HL-60/S4 (cell line): ENCODE results near the gene HSP90AA1.
"Not testable (repeated sequence)": the region's sequence is repeated elsewhere in the genome, so short reads cannot be mapped to it uniquely, and the experiment has no call there.

Experiments used
- in situ Hi-C: fragments of 300-500 bp; cut with MboI; formaldehyde crosslinking; loops from 2 replicates; pipeline ENCODE4 v1.14.3; 2022; ENCODE audit warnings: low sequenced_read_pairs

HSP90AA1 gene

GRCh38 chr14:102086972-102087761, at the start of gene HSP90AA1:
TSS of gene HSP90AA1 (minus strand) at chr14:102087044. CDS start at chr14:102086378, 666 bp downstream.
- in situ Hi-C loops, result no loop called here

DNA sequence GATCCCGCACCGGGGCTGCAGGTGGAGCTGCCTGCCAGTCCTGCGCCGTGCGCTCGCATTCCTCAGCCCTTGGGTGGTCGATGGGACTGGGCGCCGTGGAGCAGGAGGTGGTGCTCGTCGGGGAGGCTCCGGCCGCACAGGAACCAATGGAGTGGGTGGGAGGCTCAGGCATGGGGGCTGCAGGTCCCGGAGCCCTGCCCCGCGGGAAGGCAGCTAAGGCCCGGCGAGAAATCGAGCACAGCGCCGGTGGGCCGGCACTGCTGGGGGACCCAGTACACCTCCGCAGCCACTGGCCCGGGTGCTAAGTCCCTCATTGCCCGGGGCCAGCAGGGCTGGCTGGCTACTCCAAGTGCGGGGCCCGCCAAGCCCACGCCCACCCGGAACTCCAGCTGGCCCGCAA, 48.6 kb upstream of the HSP90AA1 start:
- in situ Hi-C loops, result not testable (repeated sequence)

DNA sequence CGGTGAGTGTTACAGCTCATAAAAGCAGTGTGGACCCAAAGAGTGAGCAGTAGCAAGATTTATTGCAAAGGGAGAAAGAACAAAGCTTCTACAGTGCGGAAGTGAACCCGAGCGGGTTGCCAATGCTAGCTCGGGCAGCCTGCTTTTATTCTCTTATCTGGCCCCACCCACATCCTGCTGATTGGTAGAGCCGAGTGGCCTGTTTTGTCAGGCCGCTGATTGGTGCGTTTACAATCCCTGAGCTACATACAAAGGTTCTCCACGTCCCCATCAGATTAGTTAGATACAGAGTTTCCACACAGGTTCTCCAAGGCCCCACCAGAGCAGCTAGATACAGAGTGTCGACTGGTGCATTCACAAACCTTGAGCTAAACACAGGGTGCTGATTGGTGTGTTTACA, 47.9 kb upstream of the HSP90AA1 start:
- in situ Hi-C loops, result not testable (repeated sequence)

GRCh38 chr14:102134021-102134420, 47.2 kb upstream of the HSP90AA1 start:
- in situ Hi-C loops, result not testable (repeated sequence)

DNA sequence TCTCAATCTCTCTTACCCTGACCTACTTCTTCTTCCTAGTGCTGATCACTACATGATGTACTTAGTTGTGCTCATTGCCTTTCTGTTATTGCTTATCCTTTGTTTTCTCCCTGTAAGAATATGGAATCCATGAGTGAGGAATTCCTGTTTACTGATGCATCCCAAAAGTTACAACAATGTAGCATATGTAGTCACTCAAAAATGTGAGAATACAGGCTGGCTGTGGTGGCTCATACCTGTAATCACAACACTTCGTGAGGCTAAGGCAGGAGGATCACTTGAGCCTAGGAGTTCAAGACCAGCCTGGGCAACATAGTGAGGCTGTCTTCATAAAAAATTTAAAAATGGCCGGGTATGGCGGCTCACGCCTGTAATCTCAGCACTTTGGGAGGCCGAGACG, 44.9 kb upstream of the HSP90AA1 start:
- in situ Hi-C loops, result no loop called here

DNA sequence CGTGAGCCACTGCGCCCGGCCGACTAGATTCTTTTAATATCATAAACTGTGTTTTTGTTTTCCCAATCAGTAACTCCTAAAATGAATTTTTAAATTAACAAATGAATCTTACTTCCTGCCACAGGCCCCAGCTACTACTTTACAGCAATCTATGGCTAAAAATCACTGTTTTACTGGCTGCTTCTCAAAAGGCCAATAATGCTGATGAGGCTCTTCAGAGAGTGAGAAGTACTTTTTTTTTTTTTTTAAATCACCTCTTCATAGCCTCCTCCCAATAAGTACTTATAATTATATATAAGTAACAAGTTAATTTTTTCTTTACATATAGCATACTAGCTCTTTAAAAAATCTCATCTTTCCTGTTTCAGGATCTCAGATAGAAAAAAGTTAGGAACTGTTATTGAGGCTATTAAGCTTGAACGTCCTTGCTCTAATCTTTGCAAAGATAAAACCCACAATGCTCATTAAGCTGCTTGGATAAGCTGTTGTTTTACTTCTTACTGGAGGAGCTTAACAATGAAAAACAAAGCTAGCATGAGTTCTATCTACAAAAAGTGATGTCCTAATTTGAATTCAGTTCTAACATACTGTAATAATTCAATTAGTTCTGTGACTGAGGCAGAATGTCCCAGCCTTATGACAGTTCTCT, 40.1 kb upstream of the HSP90AA1 start:
- in situ Hi-C loops, result no loop called here

DNA sequence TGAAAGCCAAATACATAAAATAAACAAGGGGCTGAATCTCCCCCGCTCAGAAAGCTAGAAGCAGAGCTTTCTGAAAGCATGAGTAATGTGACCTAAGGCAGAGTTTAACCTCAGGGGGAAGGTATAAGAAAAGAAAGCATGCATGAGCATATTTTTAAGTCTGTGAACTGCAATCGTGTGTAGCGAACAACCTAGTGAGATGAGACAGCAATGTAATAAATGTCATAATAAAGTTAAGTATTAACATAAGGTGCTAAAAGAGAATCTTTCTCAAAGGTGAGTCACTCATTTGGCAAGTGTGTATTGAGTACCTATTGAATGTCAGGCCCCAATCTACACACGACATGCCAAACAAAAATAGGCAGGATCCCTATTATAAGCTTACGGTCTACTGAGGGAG, 38.7 kb upstream of the HSP90AA1 start:
- in situ Hi-C loops, result no loop called here

DNA sequence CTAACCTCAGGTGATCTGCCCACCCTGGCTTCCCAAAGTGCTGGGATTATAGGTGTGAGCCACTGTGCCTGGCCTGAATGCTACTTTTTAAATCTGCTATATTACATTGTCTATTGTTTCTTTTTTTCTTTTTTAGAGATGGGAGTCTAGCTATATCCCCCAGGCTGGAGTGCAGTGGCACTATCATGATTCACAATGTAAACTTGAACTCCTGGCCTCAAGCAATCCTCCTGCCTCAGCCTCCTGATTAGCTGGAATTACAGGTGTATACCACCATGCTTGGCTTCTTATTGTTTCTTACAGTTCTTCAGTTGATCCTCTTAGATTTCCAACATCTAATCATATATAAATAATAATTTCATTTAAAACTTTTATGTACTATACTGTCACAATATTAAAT, 37.6 kb upstream of the HSP90AA1 start:
- in situ Hi-C loops, result no loop called here

DNA sequence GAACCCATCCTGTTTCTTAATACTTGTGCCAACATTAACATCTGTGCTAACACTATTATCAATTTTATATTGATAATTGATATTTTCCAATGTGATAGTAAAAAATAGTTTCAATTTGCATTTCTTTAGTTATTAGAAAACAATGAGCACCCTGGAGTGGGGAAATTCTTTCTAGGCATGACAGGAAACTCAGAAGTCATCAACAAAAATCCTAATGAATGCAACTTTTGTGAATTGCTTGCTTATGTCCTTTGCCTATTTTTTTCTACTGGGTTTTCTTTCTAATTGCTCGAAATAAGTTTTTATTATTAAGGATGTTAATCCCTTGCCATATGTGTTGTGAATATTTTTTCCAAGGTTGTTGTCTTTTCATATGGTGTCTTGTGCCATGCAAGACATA, 34.7 kb upstream of the HSP90AA1 start:
- in situ Hi-C loops, result no loop called here

GRCh38 chr14:102120888-102121287, 34.0 kb upstream of the HSP90AA1 start:
- in situ Hi-C loops, result no loop called here

DNA sequence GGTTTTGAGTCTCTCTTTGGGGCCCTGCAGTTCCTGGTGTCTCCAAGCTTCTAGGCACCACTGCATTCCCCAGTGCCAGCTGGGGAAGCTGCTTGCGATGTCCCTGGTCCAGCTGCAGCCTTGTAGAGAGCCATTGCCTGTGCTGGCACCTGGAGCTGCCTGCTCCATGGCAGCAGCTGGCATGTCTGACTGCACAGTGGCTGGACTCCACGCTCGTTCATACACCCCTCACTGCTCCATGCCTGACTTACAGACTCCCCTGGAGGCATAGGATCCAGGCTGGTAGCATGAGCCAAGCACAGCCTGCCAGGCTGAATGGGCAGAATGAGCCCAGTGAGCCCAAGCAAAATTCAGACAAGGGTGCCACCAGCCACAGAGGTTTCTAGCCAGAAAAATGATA, 31.0 kb upstream of the HSP90AA1 start:
- in situ Hi-C loops, result no loop called here

DNA sequence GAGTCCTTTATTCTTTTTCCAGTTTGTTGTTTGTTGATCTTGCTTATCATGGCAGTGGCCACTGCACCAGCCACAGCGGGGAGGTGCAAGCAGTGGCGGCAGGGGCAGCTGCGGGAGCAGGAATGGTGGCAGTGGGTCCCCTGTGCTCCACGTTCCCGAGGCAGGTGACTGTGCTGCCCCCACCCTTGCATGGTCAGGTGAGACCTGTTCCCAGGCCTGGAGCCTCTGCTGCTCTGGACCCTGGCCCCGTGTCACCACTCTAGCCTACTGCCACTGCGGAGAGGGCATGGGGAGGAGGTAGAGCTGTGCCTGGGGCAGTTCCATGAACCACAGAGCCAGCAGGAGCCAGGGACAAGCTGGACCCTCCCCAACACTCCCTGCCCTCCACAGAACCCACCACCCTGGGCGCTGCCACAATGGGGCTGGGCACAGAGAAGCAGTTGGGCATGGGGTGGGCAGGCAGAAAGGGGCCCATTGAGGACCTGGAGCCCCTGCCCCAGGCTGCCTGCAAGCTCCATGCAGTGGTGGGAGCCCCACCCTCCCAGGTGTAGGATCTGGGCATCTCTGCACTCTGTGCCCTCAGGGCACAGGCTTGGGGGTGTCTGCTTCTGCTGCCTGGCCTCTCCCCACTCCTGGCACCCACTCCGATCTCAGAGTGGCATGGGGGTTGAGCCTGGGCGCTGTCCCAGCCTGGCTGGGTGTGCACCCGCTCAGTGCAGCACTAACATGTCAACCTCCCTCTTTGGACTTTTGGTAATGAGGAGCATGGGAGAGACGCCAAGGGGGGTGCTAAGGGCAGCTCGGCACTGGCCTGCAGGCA, 29.7 kb upstream of the HSP90AA1 start:
- in situ Hi-C loops, result no loop called here

DNA sequence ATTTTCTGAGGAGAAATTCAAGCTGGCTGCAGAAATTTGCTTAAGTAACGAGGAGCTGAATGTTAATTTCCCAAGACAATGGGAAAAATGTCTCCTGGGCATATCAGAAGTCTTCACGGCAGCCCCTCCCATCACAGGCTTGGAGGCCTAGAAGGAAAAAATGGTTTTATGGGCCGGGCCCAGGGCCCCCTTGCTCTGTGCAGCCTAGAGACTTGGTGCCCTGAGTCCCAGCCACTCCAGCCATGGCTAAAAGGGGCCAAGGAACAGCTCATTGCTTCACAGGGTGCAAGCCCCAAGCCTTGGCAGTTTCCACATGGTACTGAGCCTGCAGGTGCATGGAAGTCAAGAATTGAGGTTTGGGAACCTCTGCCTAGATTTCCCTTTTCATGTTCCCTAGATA, 24.3 kb upstream of the HSP90AA1 start:
- in situ Hi-C loops, result no loop called here

- in situ Hi-C loops, result not testable (repeated sequence)
Measured at GRCh38 chr14:102109332-102109731, 22.5 kb upstream of the HSP90AA1 start.

DNA sequence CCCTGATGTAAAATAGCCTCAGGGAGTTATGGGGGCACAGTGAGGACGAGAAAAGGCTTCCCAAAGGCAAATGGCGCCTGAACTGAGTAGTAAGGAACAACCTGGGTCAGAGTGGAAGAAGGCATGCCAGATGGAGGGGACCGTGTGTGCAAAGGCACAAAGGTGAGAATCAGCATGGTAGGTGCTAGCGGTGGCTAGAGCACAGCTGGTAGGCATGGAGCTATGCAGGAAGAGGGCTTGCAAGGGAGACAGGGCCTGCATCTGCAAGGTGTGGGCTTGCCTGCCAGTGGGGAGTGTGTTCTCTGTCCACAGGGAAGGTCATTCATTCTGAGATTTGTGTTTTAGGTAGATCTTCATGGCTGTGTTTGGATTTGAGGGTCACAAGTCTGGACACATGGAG, 18.5 kb upstream of the HSP90AA1 start:
- in situ Hi-C loops, result no loop called here

- in situ Hi-C loops, result no loop called here
Measured at GRCh38 chr14:102103062-102103695, 16.3 kb upstream of the HSP90AA1 start.

- in situ Hi-C loops, result no loop called here
Measured at GRCh38 chr14:102097441-102098135, 10.7 kb upstream of the HSP90AA1 start.

DNA sequence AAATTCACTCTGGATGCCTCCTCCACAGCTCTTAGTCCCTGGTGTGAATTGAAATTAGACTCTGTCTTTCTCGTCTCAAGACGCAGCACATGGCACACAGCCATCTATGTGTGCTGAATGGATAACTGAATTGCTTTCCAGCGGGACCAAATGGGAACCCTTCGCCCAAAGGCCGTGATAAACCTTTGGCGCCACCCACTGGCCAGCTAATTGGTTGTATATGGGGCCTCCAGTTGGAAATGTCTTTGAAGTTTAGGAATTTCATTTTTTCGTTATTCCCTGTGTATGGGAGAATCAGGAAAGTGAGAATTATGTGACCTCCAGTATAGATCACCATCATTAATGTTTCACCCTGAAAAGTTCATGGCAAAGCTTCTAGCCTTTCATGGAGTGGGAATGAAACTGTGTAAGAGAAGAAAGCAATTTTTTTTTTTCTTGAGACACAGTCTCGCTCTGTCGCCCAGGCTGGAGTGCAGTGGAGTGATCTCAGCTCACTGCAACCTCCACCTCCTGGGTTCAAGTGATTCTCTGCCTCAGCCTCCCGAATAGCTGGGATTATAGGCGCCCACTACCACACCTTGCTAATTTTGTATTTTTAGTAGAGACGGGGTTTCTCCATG, 9.8 kb upstream of the HSP90AA1 start:
- in situ Hi-C loops, result no loop called here

GRCh38 chr14:102095871-102096568, 9.2 kb upstream of the HSP90AA1 start:
- in situ Hi-C loops, result no loop called here
